HG03159 (cell line): Measurements from ENCODE around the gene NHERF1.

Source experiments
- ATAC-seq: cut with Tn5 transposase; IDR thresholded peaks from one replicate; pipeline ENCODE4 v1.9.1; 2021; ENCODE audit warnings: mild to moderate bottlenecking, moderate library complexity; ENCODE audit not compliant: unreplicated experiment

The NHERF1 gene

DNA sequence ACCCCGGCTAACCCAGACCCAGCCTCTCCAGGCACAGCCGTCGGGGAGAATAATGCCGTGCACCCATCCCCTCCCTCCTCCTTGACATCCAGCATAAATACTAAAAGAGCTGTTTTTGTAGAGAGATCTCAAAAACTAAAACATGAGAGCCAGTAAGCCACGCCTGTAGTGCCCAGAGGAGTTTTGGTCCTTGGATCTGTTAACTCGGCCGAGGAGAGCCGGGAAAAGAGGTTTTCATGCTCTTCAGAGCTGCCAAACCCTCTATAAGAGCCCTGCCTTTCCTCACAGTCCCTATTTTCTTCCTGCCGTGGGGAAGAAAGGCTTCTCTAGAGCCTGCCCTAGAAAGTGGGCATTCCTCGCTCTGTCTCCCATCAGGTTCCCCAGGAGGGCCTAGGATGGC, 57.9 kb downstream of the NHERF1 start:
- no peak for ATAC-seq

DNA sequence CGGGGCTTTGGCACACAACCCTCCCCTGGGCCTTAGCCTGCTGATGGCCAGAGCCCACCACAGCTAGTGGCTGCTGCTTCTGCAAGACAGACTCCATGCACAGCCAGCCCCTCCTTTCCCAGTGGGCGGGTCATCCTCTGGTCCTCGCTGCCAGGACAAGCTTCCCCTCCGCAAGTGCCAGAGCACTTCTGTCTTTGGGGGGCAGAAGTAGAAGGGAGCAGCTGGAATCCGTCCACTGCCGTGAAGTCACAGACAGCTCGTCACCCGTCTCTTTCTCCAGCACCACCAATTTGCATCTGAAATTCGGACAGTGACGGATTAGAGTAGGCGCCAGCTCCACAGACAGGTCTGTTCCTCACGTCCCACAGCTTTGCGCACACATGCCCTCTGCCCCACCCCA, 59.0 kb downstream of the NHERF1 start:
- no peak for ATAC-seq

DNA sequence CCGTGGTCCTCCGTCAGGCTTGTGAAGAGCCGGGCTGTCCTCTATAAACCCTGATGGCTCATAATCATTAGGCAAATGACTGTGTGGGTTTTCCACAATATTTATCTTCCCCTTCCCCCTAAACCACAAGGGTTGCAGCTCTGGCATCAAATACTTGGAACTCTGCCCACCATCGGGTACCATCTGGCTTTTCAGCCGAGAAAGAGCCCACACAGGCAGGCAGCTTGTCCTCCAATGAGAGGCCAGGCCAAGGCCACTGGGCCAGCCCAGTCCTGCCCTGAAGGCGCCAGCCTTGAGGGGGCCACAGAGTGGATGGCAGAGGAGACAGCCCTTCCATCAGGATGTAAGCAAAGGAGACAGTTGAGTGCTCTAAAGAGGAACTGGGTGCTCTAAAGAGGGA, 59.5 kb downstream of the NHERF1 start:
- ATAC-seq: no peak

- ATAC-seq: no peak
These were observed 60.4 kb downstream of the NHERF1 start for GRCh38 chr17:74808714-74809430.

GRCh38 chr17:74810699-74811485, 62.5 kb downstream of the NHERF1 start:
- ATAC-seq: no peak

GRCh38 chr17:74812109-74813009, 63.9 kb downstream of the NHERF1 start:
- no peak for ATAC-seq

- ATAC-seq: no peak
These were observed 66.0 kb downstream of the NHERF1 start for GRCh38 chr17:74814453-74814852.

DNA sequence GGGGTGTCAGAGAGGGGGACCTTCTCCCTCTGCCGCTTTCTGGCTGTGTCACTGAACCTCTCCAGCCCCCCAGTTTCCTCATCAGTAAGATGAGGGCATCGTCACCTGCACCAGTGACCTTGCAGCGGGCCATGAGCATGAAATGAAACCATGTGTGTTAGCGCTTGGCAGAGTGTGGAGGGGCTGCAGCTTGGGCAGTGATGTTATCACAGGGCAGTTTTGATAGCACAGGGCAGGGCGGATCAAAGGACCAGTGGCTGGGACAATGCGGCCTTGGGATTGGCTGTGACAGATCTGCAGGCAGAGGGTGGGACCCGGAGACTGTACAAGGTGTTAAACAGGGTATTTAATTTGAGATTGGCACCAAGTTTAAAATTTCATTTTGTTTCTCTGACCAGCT, 66.6 kb downstream of the NHERF1 start:
- no peak for ATAC-seq

DNA sequence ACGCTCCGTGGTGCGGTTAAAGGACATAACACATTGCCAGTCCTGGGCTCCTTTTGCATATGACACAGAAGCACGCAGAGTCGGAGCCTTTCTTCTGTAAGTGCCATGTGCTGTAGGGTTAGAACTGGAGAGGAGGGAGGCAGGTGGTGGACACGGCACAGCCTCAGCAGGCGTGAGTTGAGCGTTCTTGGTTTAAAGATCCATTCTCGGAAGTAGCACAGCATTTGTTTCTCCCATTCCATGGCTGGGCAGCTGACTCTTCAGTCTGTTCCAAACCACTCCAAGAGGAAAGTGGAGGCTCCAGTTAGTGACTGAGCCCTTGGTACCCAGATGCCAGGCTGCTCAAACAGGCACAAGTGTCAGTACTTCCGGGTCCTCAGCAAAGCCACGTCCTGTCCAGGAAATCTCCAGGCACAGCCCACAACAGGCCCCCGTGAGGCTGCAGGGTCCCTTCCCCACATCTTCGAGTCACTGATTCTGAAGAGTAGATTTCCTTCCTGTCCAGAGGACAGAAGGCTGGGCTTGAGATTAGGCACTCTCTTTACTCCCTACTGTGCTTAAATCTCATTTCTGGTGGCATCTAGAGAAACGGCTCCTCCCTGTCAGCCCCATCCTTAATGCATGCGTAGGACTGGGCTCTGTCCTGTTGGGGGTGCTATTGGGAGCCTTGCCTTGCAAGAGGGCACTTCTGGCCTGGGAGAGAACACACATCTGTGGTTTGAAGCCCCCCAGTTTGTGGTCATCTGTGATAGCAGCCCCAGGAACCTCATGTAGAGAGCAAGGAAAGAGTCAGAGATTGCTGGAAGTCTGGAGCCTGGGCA, 67.3 kb downstream of the NHERF1 start:
- ATAC-seq: no peak

DNA sequence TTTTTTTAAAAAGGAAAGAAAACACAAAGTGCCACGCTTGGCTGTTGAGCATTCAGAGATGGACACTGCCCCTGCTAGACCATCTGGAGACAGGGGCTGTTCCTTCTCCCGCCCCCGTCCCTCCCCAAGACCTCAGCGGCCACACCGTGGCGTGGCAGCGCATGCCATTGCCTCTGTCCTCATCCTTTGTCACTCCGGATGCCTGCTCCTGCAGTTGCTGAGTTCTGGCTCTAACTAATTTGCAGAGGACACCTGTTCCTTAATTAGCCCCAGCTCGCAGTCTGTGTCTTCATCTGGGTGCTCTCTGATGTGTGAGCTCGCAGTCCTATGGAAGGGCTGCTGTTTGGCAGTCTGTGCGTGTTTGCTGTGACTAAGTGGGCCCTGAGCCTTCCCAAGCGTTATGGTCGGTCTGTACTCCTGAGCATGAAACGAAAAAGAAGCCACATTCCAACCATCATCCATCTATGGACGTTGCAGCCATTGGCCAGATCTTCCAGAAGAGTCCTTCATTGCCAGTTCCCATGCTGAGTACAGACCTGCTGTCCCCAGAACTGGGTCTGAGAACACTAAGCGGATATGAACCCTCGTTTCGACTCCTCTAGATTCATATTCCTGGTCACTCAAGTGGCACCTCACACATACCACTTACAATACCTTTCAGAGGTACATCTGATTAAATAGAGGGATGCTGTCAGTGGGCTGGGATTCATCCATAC, 68.6 kb downstream of the NHERF1 start:
- no peak for ATAC-seq

- no peak for ATAC-seq
These were observed 70.0 kb downstream of the NHERF1 start for GRCh38 chr17:74818291-74818938.
